Measurements from ENCODE around the gene PITRM1. TPM values are rescaled to one million over a fixed set of nuclear protein-coding genes. Genes with fewer than 3 reads are reported as not detected.
A peak's percentile ranks its signal among the peaks of the same experiment; 100 is the strongest.

Gene PITRM1
- total and polyA plus RNA-seq, 7 donors, result 16.6 to 70.3 (median 48.5) TPM

DNA sequence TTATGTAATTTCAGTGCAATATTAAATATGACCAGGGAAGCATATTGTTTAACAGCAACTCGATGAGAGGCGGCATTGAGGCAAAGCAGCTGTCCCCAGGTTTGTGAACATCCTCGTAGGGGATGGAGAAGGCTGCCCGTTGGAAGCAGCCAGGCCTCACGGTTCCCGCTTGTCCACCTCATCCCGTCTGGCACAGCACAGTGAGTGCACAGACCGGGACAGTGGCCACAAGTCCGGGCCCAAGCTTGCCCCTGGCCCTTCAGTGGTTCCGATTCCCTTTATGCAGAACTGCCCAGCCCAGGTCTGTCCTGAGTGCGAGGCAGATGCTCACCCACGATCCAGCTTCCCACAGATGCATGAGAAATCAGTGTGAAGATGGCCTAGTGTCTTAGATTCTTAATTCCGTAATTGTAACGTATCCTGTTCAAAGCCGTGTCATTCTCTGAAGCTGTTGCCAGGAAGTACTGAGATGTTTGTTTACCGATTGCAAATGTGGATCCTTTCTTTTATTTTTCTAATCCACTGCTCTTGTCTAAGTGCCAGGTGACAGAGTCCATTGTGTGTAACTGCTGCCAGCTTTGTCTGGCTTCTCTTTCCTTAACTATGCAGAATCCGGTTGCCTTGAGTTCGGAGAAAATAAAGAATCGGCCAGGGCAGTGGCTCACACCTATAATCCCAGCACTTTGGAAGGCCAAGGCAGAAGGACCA, 69.7 kb downstream of the PITRM1 start:
- H3K4me1 ChIP-seq, result peaks cover 0 to 14% (median 9%) of the 10 kb centered on the region in 4 donors
- peak; percentile 84 for DNase-seq
- H3K27ac ChIP-seq, result peak overlapping the region; percentile 65 to 77 (median 73)
- intact Hi-C loops (cut with DNase I), result no loop called here
- H3K27me3 ChIP-seq, result no peaks in the 10 kb centered on the region
- no peak overlapping the region for H3K4me3 ChIP-seq
- no peaks in the 10 kb centered on the region for H3K9me3 ChIP-seq
- peaks cover 0 to 37% (median 10%) of the 10 kb centered on the region in 4 donors for H3K36me3 ChIP-seq
- TF ChIP-seq POLR2AphosphoS5 (IDR thresholded peaks at IDR 0.05), result peak in 3 of 4 donors; percentile 6 to 44 (median 17)
- no peak for TF ChIP-seq EP300 (IDR thresholded peaks at IDR 0.05)
- TF ChIP-seq CTCF (IDR thresholded peaks at IDR 0.05), result no peak
- WGBS, 2 donors, result 47 to 73% methylated on average over 19 of the region's 19 CpGs

- intact Hi-C loops (cut with DNase I), result no loop called here
- DNase-seq, result no peak
Observed at GRCh38 chr10:3100856-3101640, 71.5 kb downstream of the PITRM1 start.

DNA sequence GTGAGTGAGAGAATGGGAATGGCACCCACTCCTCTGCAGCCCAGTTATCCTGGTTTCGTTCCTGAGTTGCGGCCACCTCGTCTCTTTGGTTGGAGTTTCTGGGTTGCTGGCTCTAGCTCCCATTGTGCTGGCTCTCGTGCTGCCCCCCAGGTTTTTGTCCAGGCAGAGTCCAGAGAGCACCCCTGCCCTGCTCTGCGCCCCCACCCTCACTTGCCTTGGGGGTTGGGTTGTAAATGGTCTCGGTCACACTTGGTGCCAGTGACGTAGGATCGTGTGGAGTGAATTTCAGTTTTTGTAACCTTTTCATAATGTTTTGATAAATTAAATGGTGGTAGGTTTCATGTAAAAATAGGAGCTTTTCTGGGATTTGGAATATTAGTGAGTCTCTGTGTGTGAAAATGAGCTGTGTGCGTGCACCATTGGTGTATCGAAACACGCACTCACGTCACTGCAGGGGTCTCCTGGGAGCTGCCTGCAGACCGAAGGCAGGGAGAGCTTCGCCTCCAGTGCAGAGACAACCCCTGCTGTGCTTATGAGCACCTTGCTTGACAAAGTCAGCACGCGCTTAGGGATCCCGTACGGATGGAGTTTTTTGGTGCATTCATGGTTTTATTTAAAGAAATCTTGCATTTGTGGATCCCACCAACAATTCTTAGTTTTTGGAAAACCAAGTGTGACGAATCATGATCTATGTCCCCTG, 72.3 kb downstream of the PITRM1 start:
- Histone ChIP-seq H3K36me3 (peaks cover 0 to 21% (median 7%) of the 10 kb centered on the region in 4 donors), H3K27me3 (no peaks in the 10 kb centered on the region), H3K27ac (peak overlapping the region in 1 of 4 donors; percentile 58), H3K4me1 (peaks cover 0 to 29% (median 22%) of the 10 kb centered on the region in 4 donors), H3K4me3 (no peak overlapping the region), H3K9me3 (no peaks in the 10 kb centered on the region)
- no peak for TF ChIP-seq POLR2A (IDR thresholded peaks at IDR 0.05)
- TF ChIP-seq POLR2AphosphoS5 (IDR thresholded peaks at IDR 0.05), result no peak
- no peak for TF ChIP-seq CTCF (IDR thresholded peaks at IDR 0.05)
- no peak for DNase-seq
- 94 to 97% methylated on average over 19 of the region's 19 CpGs for WGBS, 2 donors
- intact Hi-C loops (cut with DNase I), result no loop called here

More at GRCh38 chr10:3100856-3101640, 71.5 kb downstream of the PITRM1 start:
- WGBS, 2 donors, result 97 to 98% methylated on average over 31 of the region's 31 CpGs
- Histone ChIP-seq H3K4me3 (no peak overlapping the region), H3K27me3 (no peaks in the 10 kb centered on the region), H3K36me3 (peaks cover 0 to 28% (median 7%) of the 10 kb centered on the region in 4 donors), H3K4me1 (peaks cover 0 to 25% (median 15%) of the 10 kb centered on the region in 4 donors), H3K9me3 (no peaks in the 10 kb centered on the region), H3K27ac (peak overlapping the region in 2 of 4 donors; percentile 21 to 58)
- TF ChIP-seq EP300 (IDR thresholded peaks at IDR 0.05), result no peak
- no peak for TF ChIP-seq POLR2AphosphoS5 (IDR thresholded peaks at IDR 0.05)
- no peak for TF ChIP-seq CTCF (IDR thresholded peaks at IDR 0.05)
- TF ChIP-seq POLR2A (IDR thresholded peaks at IDR 0.05), result no peak

- Histone ChIP-seq H3K27me3 (no peaks in the 10 kb centered on the region), H3K4me3 (no peak overlapping the region), H3K9me3 (no peaks in the 10 kb centered on the region), H3K36me3 (peaks cover 0 to 14% (median 7%) of the 10 kb centered on the region in 4 donors), H3K4me1 (peaks cover 0 to 36% (median 29%) of the 10 kb centered on the region in 4 donors), H3K27ac (peak overlapping the region in 1 of 4 donors; percentile 34)
- intact Hi-C loops (cut with DNase I), result no loop called here
- DNase-seq, result no peak
- WGBS, 2 donors, result 92 to 93% methylated on average over 22 of the region's 22 CpGs
- no peak for TF ChIP-seq POLR2AphosphoS5 (IDR thresholded peaks at IDR 0.05)
- TF ChIP-seq POLR2A (IDR thresholded peaks at IDR 0.05), result no peak
- TF ChIP-seq EP300 (IDR thresholded peaks at IDR 0.05), result no peak
Observed at GRCh38 chr10:3099291-3100092, 73.1 kb downstream of the PITRM1 start.
